Gastroesophageal sphincter (tissue), 3 donors: ENCODE measurements around the gene ERFL.

Experiments used
- CTCF ChIP-seq, 4 experiments: fragments of 200-600 bp in 2 of 4; fragments of 450-650 bp in 2 of 4; sonication (generic) in 1 of 4; IDR thresholded peaks; one replicate each; pipeline ENCODE4 v1.5.1; 2017 to 2019; ENCODE audit warnings: antibody characterized with exemption in 4 of 4, mild to moderate bottlenecking in 2 of 4, moderate library complexity in 2 of 4
- EP300 ChIP-seq: sonication (generic); formaldehyde crosslinking; IDR thresholded peaks from one replicate; pipeline ENCODE4 v1.6.1; 2017; ENCODE audit warnings: antibody characterized with exemption, mild to moderate bottlenecking
- POLR2A ChIP-seq, 2 donors: fragments of 450-650 bp; IDR thresholded peaks; one replicate each; pipeline ENCODE4 v1.6.1; 2017; ENCODE audit warnings: antibody characterized with exemption in 2 of 2, mild to moderate bottlenecking in 2 of 2, moderate library complexity in 1 of 2
- POLR2AphosphoS5 ChIP-seq: sonication (generic); formaldehyde crosslinking; IDR thresholded peaks from one replicate; pipeline ENCODE4 v1.6.1; 2017; ENCODE audit warnings: antibody characterized with exemption

GRCh38 chr19:41868120-41868988, 59.9 kb downstream of the ERFL start:
- TF ChIP-seq CTCF (IDR thresholded peaks at IDR 0.05): no peak
- TF ChIP-seq EP300: no peak
- TF ChIP-seq POLR2A (IDR thresholded peaks at IDR 0.05): no peak
- TF ChIP-seq POLR2AphosphoS5: no peak
